HG03442 (cell line): ENCODE results near the gene MDN1.
"Not testable (repeated sequence)": the region's sequence is repeated elsewhere in the genome, so short reads cannot be mapped to it uniquely, and the experiment has no call there.

Experiments
- ATAC-seq: cut with Tn5 transposase; IDR thresholded peaks from one replicate; pipeline ENCODE4 v1.9.1; 2021; ENCODE audit warnings: mild to moderate bottlenecking, moderate library complexity; ENCODE audit not compliant: unreplicated experiment

MDN1 gene

GRCh38 chr6:89660981-89661380 is 158.6 kb downstream of the MDN1 start:
- no peak for ATAC-seq

- no peak for ATAC-seq
These were observed 162.0 kb downstream of the MDN1 start for GRCh38 chr6:89657445-89658158.

DNA sequence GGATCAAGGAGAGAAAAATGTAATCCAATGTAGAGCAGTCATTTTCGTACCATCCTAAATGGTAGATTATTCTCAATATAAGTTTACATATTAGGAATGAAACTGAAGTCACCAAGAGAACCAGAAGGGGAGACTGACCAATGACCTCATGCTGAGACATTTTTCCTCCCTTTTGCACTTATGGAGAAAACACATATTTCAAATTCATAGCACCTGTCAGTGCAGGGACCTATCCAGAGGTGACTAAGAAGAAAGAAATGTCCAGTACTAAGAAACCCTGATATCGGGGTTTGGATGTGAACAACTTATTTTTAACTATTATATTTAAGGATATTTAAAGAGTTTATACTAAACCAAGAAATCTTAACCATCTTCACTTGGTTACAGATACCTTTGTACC is 164.5 kb downstream of the MDN1 start:
- no peak for ATAC-seq

DNA sequence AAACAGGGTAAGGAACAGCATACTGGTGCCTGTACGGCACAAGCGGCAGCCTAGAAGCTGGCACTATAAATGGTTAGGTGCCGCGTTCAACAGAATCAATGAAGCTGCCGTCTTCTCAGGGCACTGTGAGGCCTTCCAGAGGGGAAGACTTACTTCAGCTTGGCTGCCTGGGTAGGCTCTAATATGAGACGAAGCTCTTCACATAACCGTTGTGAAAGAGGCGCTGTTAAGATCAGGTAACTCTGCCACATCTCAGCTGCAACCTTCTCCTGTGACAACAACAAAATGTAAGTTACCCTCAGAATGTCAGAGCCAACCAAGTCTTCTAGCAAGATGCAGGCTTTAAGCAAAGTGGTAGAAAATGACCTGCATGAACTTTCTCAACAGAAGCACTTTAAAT is 169.0 kb downstream of the MDN1 start:
- no peak for ATAC-seq

DNA sequence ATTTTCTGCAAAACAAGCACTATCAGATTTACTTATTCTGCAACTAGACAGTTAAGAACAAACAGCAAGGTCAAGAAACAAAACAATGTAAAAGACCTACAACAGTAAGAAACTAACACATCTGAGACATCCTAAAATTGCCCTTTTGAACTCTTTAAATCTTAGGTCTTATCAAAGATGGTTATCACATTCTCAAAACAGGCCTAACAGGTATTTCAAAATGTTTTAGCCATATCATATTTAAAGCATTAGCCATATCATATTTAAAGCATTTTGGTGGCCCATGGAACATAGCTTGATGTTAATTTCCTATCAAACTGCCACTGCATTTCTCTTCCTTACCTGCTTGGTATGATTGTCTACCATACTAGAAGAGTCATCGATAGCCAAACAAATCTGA is 169.9 kb downstream of the MDN1 start:
- no peak for ATAC-seq

DNA sequence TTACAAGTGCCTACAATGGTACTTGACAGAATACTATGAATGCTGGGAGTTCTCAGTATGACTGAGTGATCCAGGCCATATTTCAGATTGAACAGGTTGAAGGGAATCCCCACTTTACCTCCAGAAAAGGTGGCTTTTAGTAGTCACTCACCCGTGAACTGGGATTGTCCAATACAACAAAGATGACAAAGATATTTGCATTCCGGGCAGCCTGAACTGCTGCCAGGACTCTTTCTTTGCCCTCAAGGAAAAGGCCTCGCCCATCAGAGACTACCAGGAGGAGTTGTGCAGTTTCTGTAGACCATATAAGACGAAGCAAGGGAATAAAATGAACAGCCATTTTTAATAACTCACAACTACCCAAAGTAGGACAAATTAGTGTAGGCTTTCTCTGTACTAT is 174.7 kb downstream of the MDN1 start:
- ATAC-seq: no peak

GRCh38 chr6:89643406-89643805 is 176.2 kb downstream of the MDN1 start:
- ATAC-seq: no peak

- no peak for ATAC-seq
These were observed 176.6 kb downstream of the MDN1 start for GRCh38 chr6:89642956-89643355.

DNA sequence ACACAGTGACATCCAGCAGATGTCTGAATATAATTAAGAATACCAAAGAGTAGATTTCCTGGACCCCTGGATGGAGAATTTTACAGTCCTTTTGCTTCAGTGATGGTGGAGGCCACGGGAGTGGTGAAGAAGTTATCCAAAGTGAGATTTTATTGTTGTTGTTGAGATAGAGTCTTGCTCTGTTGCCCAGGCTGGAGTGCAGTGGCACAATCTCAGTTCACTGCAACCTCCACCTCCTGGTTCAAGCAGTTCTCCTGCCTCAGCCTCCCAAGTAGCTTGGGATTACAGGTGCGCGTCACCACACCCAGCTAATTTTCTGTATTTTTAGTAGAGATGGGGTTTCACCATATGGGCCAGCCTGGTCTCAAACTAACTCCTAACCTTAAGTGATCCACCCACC is 178.0 kb downstream of the MDN1 start:
- not testable (repeated sequence) for ATAC-seq

DNA sequence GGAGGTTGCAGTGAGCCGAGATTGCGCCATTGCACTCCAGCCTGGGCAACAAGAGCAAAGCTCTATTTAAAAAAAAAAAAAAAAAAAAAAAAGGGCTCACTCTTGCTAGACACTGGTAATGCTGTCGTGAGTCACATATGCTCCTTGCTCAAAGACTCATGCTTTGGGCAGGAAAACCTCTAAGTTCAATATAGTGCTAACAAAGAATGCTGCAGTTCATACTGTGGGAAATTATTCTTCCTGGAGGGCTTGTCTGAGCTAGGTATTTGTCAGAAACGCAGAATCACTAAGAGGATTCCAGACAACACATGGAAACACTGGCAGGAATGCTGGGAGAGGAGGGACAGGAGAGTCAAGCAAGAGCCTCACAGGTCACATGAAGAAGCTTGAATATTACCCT is 178.8 kb downstream of the MDN1 start:
- ATAC-seq: no peak

DNA sequence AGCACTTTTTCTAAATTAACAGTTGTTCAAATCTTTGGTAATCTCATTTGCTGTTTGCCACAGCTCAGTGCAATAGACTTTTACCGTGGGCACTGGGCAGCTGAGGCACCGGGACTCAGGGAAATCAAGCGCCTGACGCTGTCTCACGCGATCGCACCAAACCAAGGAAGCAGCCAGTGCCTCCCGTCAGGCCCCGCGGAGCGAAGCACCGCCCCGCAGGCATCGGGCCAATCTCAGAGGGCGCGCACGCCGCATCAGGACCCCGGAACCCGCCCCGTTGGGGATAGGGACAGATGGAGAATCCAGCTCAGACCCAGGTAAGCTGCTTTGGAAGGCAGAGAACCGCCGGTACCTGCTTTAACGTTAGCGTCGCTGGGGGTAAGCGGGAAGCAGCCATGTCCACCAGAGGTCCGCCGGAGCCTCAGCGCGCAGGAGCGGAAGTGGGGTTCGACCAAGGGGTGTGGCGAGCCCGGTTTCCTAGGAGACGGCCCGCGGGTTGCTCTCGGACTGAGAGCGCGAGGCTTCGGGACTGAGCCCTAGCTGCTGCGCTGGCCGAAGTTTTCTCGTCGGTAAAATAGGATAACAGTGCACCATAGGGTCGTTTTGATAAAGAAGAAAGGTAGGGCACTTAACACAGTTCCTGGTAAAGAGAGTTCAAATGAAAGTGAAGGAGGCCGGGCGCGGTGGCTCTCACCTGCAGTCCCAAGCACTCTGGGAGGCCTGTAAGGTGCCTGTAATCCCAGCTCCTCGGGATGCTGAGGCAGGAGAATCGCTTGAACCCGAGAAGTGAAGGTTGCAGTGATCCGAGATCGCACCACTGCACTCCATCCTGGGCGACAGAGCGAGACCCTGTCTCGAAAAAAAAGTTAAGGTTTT is 181.0 kb downstream of the MDN1 start, which contains the start of gene LYRM2:
Gene LYRM2 (minus strand): TSS at position 428 of the 876 bp plus-strand sequence. CDS start 31 bp downstream, at position 397.
- ATAC-seq: peak; percentile 98

- ATAC-seq: peak; percentile 4
These were observed 181.7 kb downstream of the MDN1 start for GRCh38 chr6:89637960-89638319.

GRCh38 chr6:89636412-89636811 is 183.2 kb downstream of the MDN1 start:
- not testable (repeated sequence) for ATAC-seq

- ATAC-seq: no peak
These were observed 189.1 kb downstream of the MDN1 start for GRCh38 chr6:89630488-89630887.

DNA sequence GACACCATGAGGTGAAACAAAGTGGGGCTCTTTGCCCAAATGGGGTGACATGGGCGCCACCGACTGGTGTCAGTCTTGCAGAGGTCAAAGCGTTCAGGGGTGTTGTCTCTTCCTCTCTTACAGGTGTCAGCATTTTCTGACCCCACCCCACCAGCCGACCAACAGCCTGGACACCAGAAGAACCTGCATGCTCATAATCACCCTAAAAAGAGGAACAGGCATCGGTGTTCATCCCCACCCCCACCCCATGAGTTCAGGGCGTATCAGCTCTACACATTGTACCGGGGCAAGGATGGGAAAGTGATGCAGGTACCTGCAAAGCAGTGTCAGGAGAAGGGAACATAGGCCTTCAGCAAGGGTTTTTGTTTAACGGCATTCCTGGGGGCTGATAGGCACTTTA is 195.8 kb downstream of the MDN1 start:
- ATAC-seq: no peak

- no peak for ATAC-seq
These were observed 200.0 kb downstream of the MDN1 start for GRCh38 chr6:89619567-89619966.

DNA sequence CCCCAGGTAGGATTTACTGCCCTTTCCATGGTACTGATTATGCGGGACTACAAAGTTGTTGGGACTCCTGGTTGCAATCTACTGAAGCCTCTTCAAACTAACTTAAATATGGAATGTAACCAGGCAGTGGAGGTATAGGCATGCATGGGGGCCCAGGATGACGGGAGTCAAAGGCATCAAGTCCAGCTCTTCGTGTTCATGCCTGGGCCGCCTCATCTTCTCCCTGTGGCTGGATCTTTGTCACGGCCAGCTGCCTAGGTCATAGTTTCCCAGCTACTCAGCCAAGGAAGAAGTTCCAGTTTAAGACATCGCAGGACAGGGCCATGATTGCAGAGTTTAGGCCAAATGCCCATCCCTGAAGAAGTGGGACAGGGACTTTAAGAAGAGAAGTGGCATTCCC is 201.6 kb downstream of the MDN1 start:
- no peak for ATAC-seq

DNA sequence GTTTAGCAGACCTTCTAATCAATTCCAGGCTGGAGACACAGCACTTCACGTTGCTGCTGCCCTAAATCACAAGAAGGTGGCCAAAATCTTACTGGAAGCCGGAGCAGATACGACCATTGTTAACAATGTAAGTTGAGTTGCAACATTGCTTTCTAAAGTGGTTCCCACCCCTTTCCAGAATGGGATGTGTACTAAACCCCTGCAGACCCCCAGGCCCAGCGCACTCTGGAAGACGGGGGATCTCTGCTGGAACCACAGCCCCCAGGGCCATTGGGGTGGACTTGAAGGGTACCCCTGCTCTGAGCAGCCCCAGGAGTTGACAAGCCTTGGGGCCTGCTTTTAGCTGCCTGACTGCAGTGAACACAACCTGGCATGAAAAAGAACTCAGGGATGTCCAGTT is 203.1 kb downstream of the MDN1 start:
- ATAC-seq: no peak

DNA sequence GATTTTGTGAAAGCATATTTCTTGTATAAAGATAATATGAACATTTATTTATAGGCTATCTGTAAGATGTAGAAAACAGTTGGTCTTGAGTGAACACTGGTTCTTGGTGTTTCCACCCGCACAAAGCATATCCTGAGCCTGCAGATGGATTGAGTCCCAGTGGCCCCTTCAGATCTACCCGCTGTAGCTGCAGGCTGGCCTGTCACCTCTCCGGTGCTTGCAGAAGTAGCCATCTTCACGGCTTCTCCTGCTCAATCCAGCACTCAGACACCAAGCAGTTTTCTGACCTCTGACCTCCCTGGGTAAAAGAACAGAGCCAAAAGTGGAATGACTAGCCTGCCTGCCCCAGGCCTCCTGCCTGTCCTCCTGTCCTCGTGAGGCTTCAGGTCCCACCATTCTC is 203.7 kb downstream of the MDN1 start:
- ATAC-seq: no peak

GRCh38 chr6:89613790-89614189 is 205.8 kb downstream of the MDN1 start:
- no peak for ATAC-seq

DNA sequence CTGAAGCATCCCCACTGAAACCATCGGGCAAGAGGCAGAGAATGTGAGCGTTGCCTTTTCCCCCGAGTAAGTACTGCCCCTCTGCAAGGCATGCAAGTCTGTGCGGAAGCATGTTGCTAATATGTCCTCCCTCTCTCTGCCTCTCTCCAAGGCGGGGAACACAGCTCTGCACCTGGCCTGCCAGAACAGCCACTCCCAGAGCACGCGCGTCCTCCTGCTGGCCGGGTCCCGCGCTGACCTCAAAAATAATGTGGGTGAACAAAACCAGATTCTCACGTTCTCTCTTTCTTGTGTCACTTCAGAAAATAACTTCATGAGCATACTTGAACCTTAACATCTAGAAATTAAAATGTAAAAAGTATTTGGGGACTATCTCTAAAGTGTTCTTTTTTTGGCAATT is 207.5 kb downstream of the MDN1 start:
- ATAC-seq: no peak

GRCh38 chr6:89611666-89612065 is 207.9 kb downstream of the MDN1 start:
- ATAC-seq: no peak
